ENCODE measurements around the gene LAMA5.

The LAMA5 gene

DNA sequence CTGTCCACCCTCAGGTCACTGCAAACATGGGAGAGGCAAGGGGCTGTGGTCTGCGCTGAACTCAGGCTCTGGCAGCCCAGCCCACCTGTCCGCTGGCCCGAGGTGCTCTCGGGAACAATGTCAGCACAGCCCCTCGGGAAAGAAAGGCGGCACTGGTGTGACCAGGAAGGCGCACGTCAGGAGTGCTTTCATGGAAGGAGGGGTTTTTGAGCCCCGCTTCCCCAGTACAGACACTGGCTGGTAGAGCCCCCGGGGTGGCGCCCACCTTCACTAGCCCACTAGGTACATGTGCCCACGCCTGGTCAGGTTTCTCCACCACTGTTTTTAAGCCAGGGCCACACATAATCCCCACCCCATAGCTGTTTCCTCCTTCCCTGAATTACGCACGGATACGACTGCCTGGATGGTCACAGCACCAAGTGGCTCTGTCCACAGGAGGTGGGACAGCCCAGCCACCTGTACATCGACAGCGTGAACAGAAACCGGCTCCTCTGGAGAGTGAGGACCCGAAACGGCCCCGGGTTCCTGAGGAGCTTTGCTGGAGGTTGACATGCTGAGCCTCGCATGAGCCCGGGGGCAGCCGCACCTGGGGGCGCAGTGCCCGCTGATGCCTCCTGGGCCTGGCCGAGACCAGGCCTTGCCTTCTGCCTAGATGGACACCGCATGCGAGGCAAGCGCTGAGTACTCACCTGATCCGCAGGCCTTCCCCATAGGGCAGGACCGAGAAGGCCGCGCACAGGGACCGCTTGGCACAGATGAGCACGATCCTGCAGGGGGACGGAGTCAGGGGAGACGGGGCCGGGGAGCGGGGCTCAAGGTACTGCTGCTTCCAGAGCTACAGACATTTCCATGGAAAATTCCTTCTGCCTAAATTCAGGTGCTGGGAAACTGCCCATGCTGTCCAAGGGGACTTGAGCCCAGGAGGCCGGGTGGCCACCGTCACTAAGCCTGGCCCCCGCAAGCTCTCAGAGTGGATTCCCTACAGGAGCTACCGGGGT is 27.4 kb upstream of the LAMA5 start:
- Histone ChIP-seq H3K4me1 (ENCODE audit: control insufficient read depth in 2 of 2, insufficient read depth in 2 of 2, low read length in 2 of 2) (no peaks in the 10 kb centered on the region), H3K27ac (ENCODE audit: low read depth in 2 of 2, low read length in 2 of 2) (no peak overlapping the region), H3K9me3 (ENCODE audit: control insufficient read depth in 2 of 2, low read length in 2 of 2) (no peaks in the 10 kb centered on the region), H3K36me3 (ENCODE audit: control insufficient read depth in 2 of 2, insufficient read depth in 2 of 2, low read length in 2 of 2) (peaks cover 6 to 27% of the 10 kb centered on the region in 2 donors), H3K4me3 (ENCODE audit: low read length in 2 of 2) (no peak overlapping the region), H3K9ac (ENCODE audit: low read depth in 1 of 2, low read length in 2 of 2) (no peak overlapping the region), H3K27me3 (ENCODE audit: control insufficient read depth in 2 of 2, insufficient read depth in 2 of 2, low read length in 2 of 2) (no peaks in the 10 kb centered on the region)

DNA sequence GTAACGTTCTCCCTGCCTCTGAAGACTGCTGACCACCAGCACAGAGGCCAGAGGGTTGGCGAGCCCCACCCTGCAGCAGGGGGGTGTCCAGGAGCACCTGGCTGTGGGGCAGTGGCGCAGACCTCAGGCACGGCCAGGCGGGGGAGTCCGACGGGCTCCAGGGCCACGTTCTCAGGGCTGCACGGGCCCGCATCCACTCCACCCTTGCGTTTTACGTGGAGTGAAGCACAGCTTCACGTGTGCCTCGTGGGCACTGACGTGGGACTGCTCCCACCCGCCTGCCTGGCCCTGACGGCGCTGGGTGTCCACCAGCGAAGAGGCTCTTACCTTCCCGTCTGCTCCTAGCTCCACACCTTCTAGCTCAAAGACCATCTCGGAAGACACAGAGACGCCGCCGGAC is 26.7 kb upstream of the LAMA5 start:
- peaks cover 0 to under 1% of the 10 kb centered on the region in 2 donors for H3K4me1 ChIP-seq (ENCODE audit: control insufficient read depth in 2 of 2, insufficient read depth in 2 of 2, low read length in 2 of 2)
- no peak overlapping the region for H3K4me3 ChIP-seq (ENCODE audit: low read length in 2 of 2)
- H3K9me3 ChIP-seq (ENCODE audit: control insufficient read depth in 2 of 2, low read length in 2 of 2): no peaks in the 10 kb centered on the region
- H3K27ac ChIP-seq (ENCODE audit: low read depth in 2 of 2, low read length in 2 of 2): no peak overlapping the region
- H3K27me3 ChIP-seq (ENCODE audit: control insufficient read depth in 2 of 2, insufficient read depth in 2 of 2, low read length in 2 of 2): no peaks in the 10 kb centered on the region
- H3K9ac ChIP-seq (ENCODE audit: low read depth in 1 of 2, low read length in 2 of 2): no peak overlapping the region
- H3K36me3 ChIP-seq (ENCODE audit: control insufficient read depth in 2 of 2, insufficient read depth in 2 of 2, low read length in 2 of 2): peaks cover 6 to 35% of the 10 kb centered on the region in 2 donors

DNA sequence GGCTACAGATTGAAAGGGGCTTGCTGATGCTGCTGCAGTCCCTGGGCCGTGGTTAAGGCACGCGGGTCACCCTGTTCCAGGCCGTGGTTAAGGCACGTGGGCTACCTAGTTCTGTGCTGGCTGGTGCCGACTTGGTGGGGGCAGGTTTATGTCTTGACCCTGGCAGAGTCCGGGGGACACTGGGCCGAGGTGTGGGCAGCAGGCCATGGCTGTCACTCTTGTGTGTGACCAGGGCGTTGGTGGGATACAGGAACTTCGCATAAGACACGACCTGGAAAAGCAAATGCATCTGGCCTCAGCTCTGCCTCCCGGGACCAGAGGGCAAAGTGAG is 26.2 kb upstream of the LAMA5 start:
- H3K9me3 ChIP-seq (ENCODE audit: control insufficient read depth in 2 of 2, low read length in 2 of 2): no peaks in the 10 kb centered on the region
- peaks cover 11 to 40% of the 10 kb centered on the region in 2 donors for H3K36me3 ChIP-seq (ENCODE audit: control insufficient read depth in 2 of 2, insufficient read depth in 2 of 2, low read length in 2 of 2)
- H3K27ac ChIP-seq (ENCODE audit: low read depth in 2 of 2, low read length in 2 of 2): no peak overlapping the region
- H3K27me3 ChIP-seq (ENCODE audit: control insufficient read depth in 2 of 2, insufficient read depth in 2 of 2, low read length in 2 of 2): no peaks in the 10 kb centered on the region
- no peak overlapping the region for H3K4me3 ChIP-seq (ENCODE audit: low read length in 2 of 2)
- peaks cover 0 to 5% of the 10 kb centered on the region in 2 donors for H3K4me1 ChIP-seq (ENCODE audit: control insufficient read depth in 2 of 2, insufficient read depth in 2 of 2, low read length in 2 of 2)
- no peak overlapping the region for H3K9ac ChIP-seq (ENCODE audit: low read depth in 1 of 2, low read length in 2 of 2)

DNA sequence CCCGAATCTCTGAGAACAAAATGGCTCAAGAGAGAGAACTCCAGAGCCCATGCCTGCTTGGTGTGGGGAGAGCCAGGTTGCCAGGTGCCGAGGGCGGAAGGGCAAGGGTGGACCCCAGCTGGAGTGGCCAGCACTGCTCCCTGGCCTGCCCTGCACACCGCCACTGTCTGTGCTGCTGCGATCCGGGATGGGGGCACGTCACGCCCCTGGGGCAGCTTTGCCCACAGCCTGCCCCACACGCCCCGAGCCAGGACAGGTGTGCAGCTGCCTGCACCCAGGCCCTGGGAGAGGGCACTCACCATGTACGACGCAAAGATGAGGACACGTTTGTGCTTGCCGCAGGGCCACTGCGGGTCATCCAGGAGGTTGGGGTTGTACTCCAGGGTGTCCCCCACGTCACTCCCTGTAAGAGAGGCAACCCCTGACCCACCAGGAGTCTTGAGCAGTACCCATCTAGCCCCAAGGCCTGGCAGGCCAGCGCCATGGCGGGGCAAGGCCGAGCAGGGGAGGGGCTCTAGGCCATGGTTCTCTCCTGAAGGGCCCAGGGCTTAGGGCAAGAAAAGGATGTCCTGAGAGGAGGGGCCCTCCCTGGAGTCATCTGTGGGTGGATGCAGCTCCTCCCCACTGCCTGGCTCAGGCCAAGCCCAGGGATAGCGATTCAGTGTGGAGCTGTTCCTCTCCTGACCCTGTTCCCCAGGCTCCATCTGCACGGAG is 25.7 kb upstream of the LAMA5 start:
- Histone ChIP-seq H3K9ac (ENCODE audit: low read depth in 1 of 2, low read length in 2 of 2) (no peak overlapping the region), H3K27me3 (ENCODE audit: control insufficient read depth in 2 of 2, insufficient read depth in 2 of 2, low read length in 2 of 2) (no peaks in the 10 kb centered on the region), H3K4me3 (ENCODE audit: low read length in 2 of 2) (no peak overlapping the region), H3K9me3 (ENCODE audit: control insufficient read depth in 2 of 2, low read length in 2 of 2) (no peaks in the 10 kb centered on the region), H3K27ac (ENCODE audit: low read depth in 2 of 2, low read length in 2 of 2) (no peak overlapping the region), H3K4me1 (ENCODE audit: control insufficient read depth in 2 of 2, insufficient read depth in 2 of 2, low read length in 2 of 2) (peaks cover 4 to 11% of the 10 kb centered on the region in 2 donors), H3K36me3 (ENCODE audit: control insufficient read depth in 2 of 2, insufficient read depth in 2 of 2, low read length in 2 of 2) (peaks cover 13 to 40% of the 10 kb centered on the region in 2 donors)

DNA sequence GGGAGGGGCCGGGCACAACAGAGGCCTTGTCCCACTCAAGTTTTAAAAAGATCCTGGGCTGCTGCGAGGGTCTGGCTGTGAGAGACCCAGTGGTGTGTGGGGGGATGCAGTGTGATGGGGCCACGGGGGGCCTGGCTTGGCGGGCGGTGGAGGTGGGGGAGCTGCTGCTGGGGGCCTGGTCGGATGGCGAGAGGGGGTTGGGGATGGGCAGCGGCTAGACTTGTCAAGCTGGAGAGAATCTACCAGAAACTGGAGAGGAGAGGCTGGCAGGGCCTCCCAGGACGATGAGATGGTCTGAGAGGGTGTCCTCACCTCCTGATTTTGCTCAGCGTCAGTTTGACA is 24.9 kb upstream of the LAMA5 start:
- Histone ChIP-seq H3K4me3 (ENCODE audit: low read length in 2 of 2) (no peak overlapping the region), H3K27me3 (ENCODE audit: control insufficient read depth in 2 of 2, insufficient read depth in 2 of 2, low read length in 2 of 2) (no peaks in the 10 kb centered on the region), H3K36me3 (ENCODE audit: control insufficient read depth in 2 of 2, insufficient read depth in 2 of 2, low read length in 2 of 2) (peaks cover 13 to 40% of the 10 kb centered on the region in 2 donors), H3K9me3 (ENCODE audit: control insufficient read depth in 2 of 2, low read length in 2 of 2) (no peaks in the 10 kb centered on the region), H3K27ac (ENCODE audit: low read depth in 2 of 2, low read length in 2 of 2) (no peak overlapping the region), H3K4me1 (ENCODE audit: control insufficient read depth in 2 of 2, insufficient read depth in 2 of 2, low read length in 2 of 2) (peaks cover 10 to 16% of the 10 kb centered on the region in 2 donors), H3K9ac (ENCODE audit: low read depth in 1 of 2, low read length in 2 of 2) (no peak overlapping the region)

DNA sequence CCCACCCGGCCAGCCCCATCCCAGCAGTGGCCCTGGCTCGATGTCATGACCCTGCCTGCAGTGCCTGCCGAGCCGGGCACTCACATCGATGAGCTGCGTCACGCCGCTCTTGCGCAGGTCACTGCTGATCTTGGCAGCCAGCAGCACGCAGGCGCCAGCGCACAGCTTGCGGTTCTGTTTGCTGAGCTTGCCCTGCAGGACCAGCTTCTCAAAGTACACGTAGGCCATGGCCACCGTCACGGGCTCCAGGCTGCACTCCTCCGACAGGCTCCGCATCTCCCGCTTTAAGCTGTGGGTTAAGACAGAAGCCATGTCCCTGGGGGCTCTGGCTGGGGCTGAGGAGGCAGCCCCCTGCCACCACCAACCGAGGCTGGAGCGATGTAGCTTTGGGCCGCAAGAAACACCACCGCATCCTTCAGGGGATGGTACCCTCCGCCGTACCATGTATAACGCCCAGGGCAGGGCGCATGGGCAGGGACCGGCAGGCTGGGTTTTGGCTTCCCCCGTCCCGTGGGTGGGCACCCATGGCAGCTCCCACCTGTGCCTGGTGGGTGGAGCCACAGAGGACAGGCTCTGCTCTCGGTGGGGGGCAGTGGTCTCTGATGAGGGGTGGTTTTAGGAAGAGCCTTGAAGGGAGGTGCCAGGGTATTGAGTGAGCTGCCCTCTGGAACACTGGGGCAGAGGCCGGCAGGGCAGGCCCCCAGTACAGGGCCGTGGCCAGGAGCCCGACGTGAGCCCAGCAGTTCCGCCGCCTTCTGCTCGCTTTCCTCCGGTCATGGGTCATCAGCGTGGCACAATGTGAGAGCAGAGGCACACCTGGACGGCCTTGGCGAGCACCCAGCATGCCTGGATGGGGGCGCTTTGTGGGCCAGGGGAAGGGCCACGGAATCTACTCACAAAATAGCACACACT is 24.3 kb upstream of the LAMA5 start:
- Histone ChIP-seq H3K36me3 (ENCODE audit: control insufficient read depth in 2 of 2, insufficient read depth in 2 of 2, low read length in 2 of 2) (peaks cover 13 to 40% of the 10 kb centered on the region in 2 donors), H3K4me1 (ENCODE audit: control insufficient read depth in 2 of 2, insufficient read depth in 2 of 2, low read length in 2 of 2) (peaks cover 10 to 16% of the 10 kb centered on the region in 2 donors), H3K4me3 (ENCODE audit: low read length in 2 of 2) (no peak overlapping the region), H3K27me3 (ENCODE audit: control insufficient read depth in 2 of 2, insufficient read depth in 2 of 2, low read length in 2 of 2) (no peaks in the 10 kb centered on the region), H3K9me3 (ENCODE audit: control insufficient read depth in 2 of 2, low read length in 2 of 2) (no peaks in the 10 kb centered on the region), H3K27ac (ENCODE audit: low read depth in 2 of 2, low read length in 2 of 2) (no peak overlapping the region), H3K9ac (ENCODE audit: low read depth in 1 of 2, low read length in 2 of 2) (no peak overlapping the region)

DNA sequence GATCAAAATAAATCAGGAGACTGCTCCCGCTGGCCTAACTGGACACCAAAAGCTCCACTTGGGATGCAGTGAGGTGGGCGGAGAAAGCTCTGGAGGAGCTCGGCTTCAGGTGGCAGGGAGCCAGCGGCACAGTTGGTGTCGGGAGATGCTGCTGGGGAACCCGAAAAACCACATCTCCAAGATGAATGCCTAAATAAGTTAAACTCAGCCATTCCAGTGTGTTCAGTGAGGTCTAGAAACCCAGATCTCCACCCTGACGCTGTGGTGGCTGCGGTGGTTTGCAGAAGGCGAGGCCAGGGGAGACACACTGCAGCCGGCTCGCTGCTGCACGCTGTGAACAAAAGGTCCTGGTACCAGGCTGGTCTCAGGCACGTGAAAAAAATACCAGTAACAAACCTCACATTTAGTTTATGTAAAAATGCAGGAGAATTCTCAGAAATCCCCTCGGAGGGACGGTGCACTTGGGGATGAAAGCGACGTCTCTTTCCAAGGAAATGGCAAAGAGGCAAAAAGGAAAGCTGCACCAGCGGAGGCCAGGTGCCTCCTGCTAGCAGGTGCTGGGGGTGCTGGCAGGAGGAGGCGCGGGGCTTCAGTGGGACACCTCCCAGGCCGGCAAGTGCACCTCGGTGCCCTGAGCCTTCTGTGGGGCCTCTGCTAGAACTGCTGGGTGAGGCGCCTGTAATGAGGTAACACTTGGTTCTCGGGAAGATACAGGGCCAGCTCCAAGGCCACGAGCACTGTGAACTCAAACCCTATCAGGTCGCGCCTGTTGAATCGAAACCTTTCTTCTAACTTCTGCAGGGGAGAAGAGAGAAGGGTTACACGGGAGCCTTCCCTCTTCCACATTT is 23.4 kb upstream of the LAMA5 start:
- no peak overlapping the region for H3K4me3 ChIP-seq (ENCODE audit: low read length in 2 of 2)
- H3K27ac ChIP-seq (ENCODE audit: low read depth in 2 of 2, low read length in 2 of 2): no peak overlapping the region
- H3K27me3 ChIP-seq (ENCODE audit: control insufficient read depth in 2 of 2, insufficient read depth in 2 of 2, low read length in 2 of 2): no peaks in the 10 kb centered on the region
- no peak overlapping the region for H3K9ac ChIP-seq (ENCODE audit: low read depth in 1 of 2, low read length in 2 of 2)
- H3K9me3 ChIP-seq (ENCODE audit: control insufficient read depth in 2 of 2, low read length in 2 of 2): no peaks in the 10 kb centered on the region
- H3K4me1 ChIP-seq (ENCODE audit: control insufficient read depth in 2 of 2, insufficient read depth in 2 of 2, low read length in 2 of 2): peaks cover 12 to 24% of the 10 kb centered on the region in 2 donors
- H3K36me3 ChIP-seq (ENCODE audit: control insufficient read depth in 2 of 2, insufficient read depth in 2 of 2, low read length in 2 of 2): peaks cover 13 to 40% of the 10 kb centered on the region in 2 donors

DNA sequence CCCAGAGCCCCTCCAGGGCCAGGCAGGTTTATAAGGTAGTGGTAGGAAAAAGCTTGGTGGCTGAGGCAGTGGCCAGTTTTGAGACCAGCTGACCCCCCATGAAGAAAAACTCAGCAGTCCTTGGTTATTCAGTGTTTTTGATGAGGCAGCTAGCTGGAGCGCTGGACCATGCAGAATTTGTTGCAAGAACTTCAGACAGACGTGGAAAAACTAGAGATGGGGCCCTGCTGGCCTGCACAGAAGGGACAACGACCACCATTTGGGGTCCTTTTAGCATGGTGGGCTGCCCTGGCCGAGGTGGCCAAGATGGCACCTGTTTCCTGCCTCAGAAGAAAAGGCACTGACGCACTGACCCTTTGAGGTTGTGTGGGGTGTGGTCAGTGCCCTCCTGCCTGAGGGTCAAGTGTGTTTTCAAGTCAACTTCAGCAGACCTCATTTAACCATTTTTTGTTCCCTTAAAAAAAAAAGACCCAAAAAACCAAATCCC is 22.5 kb upstream of the LAMA5 start:
- Histone ChIP-seq H3K9ac (ENCODE audit: low read depth in 1 of 2, low read length in 2 of 2) (no peak overlapping the region), H3K9me3 (ENCODE audit: control insufficient read depth in 2 of 2, low read length in 2 of 2) (no peaks in the 10 kb centered on the region), H3K4me1 (ENCODE audit: control insufficient read depth in 2 of 2, insufficient read depth in 2 of 2, low read length in 2 of 2) (peaks cover 16 to 25% of the 10 kb centered on the region in 2 donors), H3K4me3 (ENCODE audit: low read length in 2 of 2) (no peak overlapping the region), H3K27ac (ENCODE audit: low read depth in 2 of 2, low read length in 2 of 2) (no peak overlapping the region), H3K27me3 (ENCODE audit: control insufficient read depth in 2 of 2, insufficient read depth in 2 of 2, low read length in 2 of 2) (no peaks in the 10 kb centered on the region), H3K36me3 (ENCODE audit: control insufficient read depth in 2 of 2, insufficient read depth in 2 of 2, low read length in 2 of 2) (peaks cover 13 to 40% of the 10 kb centered on the region in 2 donors)
